HG02763 (cell line): ENCODE measurements around the gene COL4A2.

Experiments used
- ATAC-seq: cut with Tn5 transposase; IDR thresholded peaks from one replicate; pipeline ENCODE4 v1.9.1; 2021; ENCODE audit warnings: mild to moderate bottlenecking, moderate library complexity; ENCODE audit not compliant: unreplicated experiment

COL4A2 gene

GRCh38 chr13:110271313-110271712 lies 35.8 kb upstream of the COL4A2 start:
- ATAC-seq, result no peak

DNA sequence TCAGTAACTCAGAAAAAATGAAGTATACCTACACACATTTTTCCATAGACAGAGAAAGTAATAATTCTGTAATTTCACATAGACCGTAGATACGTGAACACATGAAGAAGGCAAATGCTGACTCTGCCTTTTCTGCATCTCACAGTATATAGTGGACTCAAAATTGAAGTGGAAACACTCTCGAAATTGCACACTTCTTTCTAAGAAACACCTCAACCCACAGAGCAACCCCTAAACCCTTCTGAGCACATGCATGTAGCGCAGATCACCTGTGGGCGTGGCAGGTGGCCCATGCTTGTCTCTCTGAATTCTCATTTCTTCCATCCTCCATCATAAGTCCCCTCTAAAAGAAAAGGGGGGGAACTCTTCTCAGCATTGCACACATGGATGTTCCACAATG lies 34.9 kb upstream of the COL4A2 start:
- no peak for ATAC-seq

GRCh38 chr13:110272651-110273050 lies 34.4 kb upstream of the COL4A2 start:
- ATAC-seq, result no peak

- no peak for ATAC-seq
Observed at GRCh38 chr13:110273254-110273653, 33.8 kb upstream of the COL4A2 start.

- ATAC-seq, result no peak
Observed at GRCh38 chr13:110274687-110275086, 32.4 kb upstream of the COL4A2 start.

- ATAC-seq, result no peak
Observed at GRCh38 chr13:110275931-110276552, 31.0 kb upstream of the COL4A2 start.

GRCh38 chr13:110276553-110276950 lies 30.5 kb upstream of the COL4A2 start:
- ATAC-seq, result no peak

DNA sequence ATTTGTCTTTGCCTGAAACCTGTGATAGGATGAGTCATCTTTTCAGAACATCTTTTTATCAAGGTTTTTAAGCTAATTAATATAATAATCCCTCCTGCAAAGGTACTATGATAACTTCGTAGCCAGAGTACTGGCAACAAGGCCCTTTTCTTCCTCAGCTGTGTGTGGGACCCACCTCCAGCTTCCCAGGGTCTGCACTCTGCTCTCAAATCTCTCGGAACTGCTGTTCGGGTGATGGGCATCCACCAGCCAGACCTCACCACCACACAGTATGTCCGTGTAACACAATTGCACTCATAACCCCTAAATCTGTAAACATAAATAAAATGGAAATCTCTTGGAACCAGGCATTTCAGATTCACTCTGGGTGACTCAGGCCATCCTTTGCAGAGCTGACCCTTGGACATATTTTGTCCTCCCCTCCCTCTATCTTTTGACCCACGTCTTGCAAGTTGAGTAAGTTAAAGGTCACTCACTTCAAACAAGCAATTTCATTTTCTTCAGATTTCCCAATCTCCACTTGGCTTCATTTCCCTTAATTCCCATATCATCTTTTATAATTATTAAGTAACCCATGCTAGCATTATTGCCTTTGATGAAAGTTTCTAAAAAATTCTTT lies 29.6 kb upstream of the COL4A2 start:
- ATAC-seq, result no peak

DNA sequence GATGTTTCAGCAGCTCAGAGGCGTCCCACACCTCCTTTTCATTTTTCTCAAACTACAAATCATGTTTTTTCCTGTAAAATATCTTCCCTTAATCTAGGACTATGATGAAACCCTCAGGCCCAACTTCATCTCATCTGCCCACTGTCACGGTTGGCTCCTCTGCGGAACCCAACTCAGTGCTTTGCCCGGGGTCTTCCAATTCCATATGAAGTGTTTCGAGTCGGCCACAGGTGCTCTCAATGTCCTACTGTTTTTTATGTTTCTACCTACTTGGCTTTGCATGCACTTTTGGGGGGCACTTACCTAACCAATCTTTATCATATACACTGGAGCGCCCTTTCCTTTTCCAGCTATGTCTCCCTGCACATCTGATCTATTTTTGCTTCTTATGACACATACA lies 28.2 kb upstream of the COL4A2 start:
- no peak for ATAC-seq

GRCh38 chr13:110279684-110280083 lies 27.4 kb upstream of the COL4A2 start:
- ATAC-seq, result no peak

DNA sequence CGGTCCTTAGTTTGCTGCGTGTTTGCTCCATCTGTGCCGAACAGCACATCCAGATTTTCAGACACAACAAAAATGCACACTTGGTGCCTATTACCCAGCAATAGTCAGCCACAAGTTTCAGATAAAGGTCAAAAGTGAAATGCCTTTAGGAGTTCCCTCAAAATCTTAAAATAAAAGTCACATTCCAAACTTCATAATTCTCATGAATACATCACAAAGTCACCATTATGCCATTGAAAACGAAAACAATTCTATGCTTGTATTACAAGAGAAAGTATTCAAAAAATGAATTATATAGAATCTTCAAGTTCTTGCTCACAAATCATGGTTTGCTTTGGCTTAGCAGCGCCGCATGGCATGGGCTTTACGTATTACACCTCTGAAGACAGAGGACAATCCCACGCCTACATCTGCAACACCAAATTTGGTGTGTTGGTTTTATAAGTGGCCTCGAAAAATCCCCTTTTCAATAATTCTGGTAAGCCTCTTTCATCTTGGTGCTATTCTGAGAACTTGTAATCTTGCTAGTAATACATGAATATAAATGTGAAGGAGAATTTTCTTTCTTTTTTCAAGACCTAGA lies 26.8 kb upstream of the COL4A2 start:
- ATAC-seq, result no peak

- ATAC-seq, result no peak
Observed at GRCh38 chr13:110280985-110281688, 25.9 kb upstream of the COL4A2 start.

DNA sequence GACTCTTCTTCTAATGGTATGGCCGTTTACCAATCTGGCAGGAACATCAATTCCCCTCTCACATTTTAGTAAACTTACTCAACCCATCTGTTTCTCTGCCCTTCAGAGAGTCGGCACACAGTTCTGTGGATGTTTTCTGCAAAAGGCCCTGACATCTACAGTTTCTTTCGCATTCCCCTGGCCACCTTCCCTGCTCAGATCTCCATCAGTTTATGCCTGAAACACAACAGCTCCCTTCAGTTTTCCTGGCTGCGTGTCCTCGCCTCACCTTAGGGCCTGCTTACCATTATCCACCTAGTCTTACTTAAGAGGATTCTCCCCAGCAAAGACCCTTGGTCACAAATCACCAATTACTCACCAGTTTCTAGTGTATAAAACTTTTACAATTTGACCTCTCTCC lies 25.3 kb upstream of the COL4A2 start:
- ATAC-seq, result no peak

- ATAC-seq, result no peak
Observed at GRCh38 chr13:110282316-110282841, 24.7 kb upstream of the COL4A2 start.

DNA sequence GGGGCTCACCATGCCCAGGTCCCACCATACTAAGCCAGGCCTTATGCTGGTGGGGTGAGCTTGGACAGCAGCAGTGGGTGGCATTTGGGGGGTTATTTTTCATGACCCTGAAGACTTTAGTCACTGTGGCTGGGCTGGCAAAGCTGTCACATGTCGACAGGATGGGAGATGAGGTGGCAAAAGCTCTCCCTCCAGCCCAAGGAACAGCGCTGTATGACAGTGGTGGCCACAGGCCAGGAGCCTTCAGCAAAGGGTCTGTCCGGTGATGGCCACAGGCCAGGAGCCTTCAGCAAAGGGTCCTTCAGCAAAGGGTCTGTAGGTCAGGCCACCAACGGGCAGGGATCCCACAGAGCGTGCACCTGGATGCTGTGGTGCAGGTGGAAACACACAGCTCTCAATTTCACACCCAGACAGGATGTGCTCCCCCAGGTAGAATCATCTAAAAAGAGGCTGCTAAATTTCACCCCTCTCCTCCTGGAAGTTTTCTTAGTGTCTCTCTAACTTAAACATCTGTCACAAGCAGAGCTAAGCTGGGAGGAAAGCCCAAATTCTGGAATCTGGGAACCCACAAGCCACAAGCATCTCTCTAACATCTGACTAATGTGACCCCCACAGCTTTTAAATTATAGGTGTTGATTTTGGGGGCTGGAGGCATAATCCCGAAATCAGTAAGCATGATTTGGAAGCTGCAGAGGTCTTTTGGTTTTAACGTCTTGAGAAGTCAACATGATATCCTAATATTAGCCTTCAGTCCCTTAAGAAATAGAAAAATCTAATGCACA lies 23.2 kb upstream of the COL4A2 start:
- ATAC-seq, result no peak

GRCh38 chr13:110284779-110285484 lies 22.2 kb upstream of the COL4A2 start:
- ATAC-seq, result no peak

DNA sequence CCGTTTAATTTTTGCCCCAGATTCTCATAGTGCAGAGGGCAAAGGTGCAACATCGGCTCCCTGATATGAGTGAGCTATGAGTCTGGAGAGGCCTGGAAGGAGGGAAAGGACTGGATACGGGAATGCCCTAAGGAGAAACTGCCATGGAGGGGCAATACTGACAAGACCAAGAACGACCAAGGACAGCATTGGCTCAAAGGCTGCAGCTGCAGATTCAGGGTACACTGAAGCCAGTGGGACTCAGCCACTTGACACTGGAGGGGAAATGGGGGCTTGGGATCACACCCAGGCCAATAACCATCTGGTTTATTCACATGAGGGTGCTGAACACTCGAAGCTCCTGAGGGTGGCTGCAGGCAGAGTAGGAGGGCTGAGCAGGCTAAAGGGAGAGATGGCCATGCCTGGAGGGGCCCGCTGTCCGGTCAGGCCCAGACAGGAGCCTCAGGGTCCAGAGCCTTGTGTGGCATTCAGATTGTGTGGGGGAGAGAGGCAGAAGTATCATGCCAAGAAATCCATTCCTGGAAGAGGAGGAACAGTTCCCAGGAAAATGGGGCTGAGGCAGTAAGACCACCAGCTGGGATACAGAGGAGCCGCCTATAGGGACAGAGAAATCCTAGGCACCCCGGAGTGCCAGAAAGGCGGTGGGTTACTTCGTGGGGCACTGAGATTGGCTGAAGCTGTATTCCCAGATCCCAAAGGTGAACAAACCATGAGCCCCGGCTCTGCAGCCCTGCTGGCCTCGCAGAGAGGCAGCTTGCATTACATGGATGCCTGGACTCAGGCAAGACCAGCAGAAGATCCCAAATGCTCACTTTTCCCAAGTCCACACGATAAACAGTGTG lies 20.9 kb upstream of the COL4A2 start:
- no peak for ATAC-seq

GRCh38 chr13:110286833-110287819 lies 20.0 kb upstream of the COL4A2 start:
- ATAC-seq, result no peak
